Astrocyte of the spinal cord (primary cell): ENCODE measurements around the gene ASTN2.

Experiments
- DNase-seq: peaks from one replicate; pipeline ENCODE4 v3.0.0; 2011; ENCODE audit warnings: low read depth, low spot score
- H3K4me3 ChIP-seq: 2 replicates; pipeline ENCODE4 v1.5.1; 2011; ENCODE audit warnings: low read depth, mild to moderate bottlenecking, low read length, moderate library complexity
- CTCF ChIP-seq: IDR thresholded peaks from 2 replicates; pipeline ENCODE4 v1.5.1; 2012; ENCODE audit warnings: low read depth, mild to moderate bottlenecking, low read length, inconsistent platforms
- in situ Hi-C: cut with HindIII; loops from 2 replicates; pipeline ENCODE4 v1.10.0; 2017; ENCODE audit warnings: low sequenced_read_pairs

The ASTN2 gene

GRCh38 chr9:117188394-117188793, 226.5 kb downstream of the ASTN2 start:
- in situ Hi-C loops: no loop called here
- no peak overlapping the region for H3K4me3 ChIP-seq
- TF ChIP-seq CTCF: no peak
- DNase-seq: no peak

GRCh38 chr9:117187498-117187897, 227.4 kb downstream of the ASTN2 start:
- H3K4me3 ChIP-seq: no peak overlapping the region
- no peak for DNase-seq
- in situ Hi-C loops: no loop called here
- TF ChIP-seq CTCF: no peak

GRCh38 chr9:117184173-117184572, 230.7 kb downstream of the ASTN2 start:
- H3K4me3 ChIP-seq: no peak overlapping the region
- in situ Hi-C loops: no loop called here
- TF ChIP-seq CTCF: no peak
- no peak for DNase-seq

GRCh38 chr9:117182046-117182445, 232.8 kb downstream of the ASTN2 start:
- in situ Hi-C loops: no loop called here
- TF ChIP-seq CTCF: no peak
- no peak for DNase-seq
- H3K4me3 ChIP-seq: no peak overlapping the region

- in situ Hi-C loops: no loop called here
- no peak for TF ChIP-seq CTCF
Observed at GRCh38 chr9:117180896-117181445, 233.9 kb downstream of the ASTN2 start.

GRCh38 chr9:117178596-117179375, 236.1 kb downstream of the ASTN2 start:
- peak; percentile 66 for DNase-seq
- in situ Hi-C loops: no loop called here
- H3K4me3 ChIP-seq: no peak overlapping the region

More at GRCh38 chr9:117180896-117181445, 233.9 kb downstream of the ASTN2 start:
- H3K4me3 ChIP-seq: no peak overlapping the region
- no peak for DNase-seq

More at GRCh38 chr9:117178596-117179375, 236.1 kb downstream of the ASTN2 start:
- no peak for TF ChIP-seq CTCF
